NCI-H1105 (cell line): ENCODE results near the gene CASP14.
"Not testable (repeated sequence)": the region's sequence is repeated elsewhere in the genome, so short reads cannot be mapped to it uniquely, and the experiment has no call there.

Experiments used
- DNase-seq: peaks from one replicate; lab custom pipeline; 2025; lab: John Stamatoyannopoulos, UW

CASP14 gene, protein sequence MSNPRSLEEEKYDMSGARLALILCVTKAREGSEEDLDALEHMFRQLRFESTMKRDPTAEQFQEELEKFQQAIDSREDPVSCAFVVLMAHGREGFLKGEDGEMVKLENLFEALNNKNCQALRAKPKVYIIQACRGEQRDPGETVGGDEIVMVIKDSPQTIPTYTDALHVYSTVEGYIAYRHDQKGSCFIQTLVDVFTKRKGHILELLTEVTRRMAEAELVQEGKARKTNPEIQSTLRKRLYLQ

DNA sequence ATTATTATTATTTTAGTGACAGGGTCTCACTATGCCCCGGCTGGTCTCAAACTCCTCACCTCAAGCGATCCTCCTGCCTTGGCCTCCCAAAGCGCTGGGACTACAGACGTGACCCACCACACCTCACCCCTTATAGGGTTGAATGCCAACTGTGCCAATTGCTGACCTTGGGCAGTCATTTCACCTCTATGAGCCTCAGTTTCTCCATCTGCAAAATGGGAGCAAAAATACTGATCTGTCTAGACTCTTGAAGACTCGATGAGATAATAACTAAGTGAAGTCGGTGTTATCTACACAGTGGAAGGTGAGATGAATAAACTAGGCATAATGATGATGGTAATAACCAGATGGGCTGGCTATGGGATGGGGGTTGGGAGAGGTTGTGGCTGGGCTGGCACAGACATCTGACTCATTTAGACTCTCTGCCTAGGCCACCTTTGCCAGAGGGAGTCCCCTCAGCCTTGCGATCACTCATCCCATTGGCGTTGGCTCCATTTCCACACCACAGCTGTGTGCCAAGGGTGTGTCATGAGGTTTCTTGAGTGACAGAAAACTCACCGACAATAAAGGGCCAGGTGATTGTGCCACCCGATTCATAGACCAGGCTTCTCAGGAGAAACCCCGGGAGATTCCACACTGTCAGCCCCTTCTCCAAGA, at the start of gene CASP14:
Gene CASP14 (plus strand): TSS at position 596 of the 657 bp plus-strand sequence. CDS start 2,772 bp downstream, outside the sequence.
- DNase-seq = no peak

DNA sequence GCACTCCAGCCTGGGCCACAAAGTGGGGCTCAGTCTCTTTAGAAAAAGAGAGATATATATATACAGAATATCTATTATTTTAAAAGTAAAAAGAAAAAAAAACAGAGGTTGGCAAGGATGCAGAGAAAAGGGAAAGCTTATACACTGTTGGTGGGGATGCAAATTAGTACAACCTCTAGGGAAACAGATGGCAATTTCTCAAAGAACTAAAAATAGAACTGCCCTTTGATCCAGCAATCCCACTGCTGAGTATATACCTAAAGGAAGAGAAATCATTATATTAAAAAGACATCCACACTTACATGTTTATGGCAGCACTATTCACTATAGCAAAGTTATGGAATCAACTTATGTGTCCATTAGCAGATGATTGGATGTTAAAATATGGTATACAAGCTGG, 41.0 kb upstream of the CASP14 start:
- no peak for DNase-seq

GRCh38 chr19:15010501-15011300, 38.6 kb upstream of the CASP14 start:
- no peak for DNase-seq

DNA sequence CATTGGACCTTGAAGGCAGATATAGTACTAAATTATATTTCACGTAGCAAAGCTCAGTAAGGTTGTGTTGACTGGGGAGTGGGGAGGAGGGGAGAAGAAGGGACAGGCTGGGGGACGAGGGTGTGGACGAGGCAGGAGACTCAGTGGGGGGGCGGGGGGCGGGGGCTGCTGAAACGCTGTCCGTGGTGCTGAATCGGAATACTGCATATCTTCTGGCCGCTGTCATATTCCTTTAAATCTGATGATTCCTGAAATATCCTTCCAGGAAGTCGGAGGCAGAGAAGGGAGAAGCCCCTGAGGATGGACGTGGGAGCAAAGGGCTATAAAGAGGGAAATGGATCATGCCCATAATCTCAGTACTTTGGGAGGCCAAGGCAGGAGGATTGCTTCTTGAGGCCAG, 34.7 kb upstream of the CASP14 start:
- no peak for DNase-seq

DNA sequence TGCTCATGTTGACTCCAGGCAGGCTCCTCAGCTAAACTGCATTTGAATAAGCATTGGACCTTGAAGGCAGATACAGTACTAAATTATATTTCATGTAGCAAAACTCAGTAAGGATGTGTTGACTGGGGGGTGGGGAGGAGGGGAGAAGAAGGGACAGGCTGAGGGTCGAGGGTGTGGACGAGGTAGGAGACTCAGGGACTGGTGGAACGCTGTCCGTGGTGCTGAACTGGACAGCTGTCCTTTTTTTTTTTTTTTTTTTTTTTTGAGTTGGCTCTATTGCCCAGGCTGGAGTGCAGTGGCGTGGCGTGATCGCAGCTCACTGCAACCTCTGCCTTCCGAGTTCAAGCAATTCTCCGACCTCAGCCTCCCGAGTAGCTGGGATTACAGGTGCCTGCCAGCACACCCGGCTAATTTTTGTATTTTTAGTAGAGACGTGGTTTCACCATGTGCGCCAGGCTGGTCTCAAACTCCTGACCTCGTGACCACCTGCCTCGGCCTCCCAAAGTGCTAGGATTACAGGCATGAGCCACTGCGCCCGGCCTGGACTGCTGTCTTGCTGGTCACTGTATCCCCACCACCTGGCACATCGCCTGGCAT, 33.2 kb upstream of the CASP14 start:
- no peak for DNase-seq

- not testable (repeated sequence) for DNase-seq
Observed at GRCh38 chr19:15018836-15019235, 30.4 kb upstream of the CASP14 start.

DNA sequence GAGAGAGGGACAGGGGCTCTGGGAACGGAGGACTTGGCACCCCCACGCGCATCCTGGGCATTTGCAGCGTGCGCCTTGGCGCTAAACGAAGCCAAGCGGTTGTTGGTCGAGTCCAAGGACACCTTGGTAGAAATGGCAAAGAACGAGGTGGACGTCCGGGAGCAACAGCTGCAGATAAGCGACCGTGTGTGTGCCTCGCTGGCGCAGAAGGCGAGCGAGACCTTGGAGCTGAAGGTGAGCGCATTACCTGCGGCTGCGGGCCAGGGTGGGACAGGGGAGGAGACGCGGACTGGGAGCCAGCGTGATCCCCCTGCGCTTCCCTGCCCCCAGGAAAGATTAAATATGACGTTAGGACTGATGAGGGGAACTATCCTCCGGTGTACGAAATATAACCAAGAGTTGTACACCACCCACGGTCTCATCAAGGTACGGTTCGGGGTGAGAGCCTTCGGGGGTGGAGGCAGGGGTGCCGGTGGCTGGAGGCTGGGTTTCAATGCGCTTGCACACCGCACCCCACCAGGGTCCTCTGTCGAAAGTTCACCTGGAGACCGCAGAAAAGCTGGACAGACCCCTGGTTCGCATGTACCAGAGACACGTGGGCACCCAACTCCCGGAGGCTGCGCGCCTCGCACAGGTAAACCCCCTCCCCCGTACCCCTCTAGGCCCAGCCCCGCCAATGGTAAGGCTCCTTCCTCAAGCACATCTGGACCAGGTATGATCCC, 27.8 kb upstream of the CASP14 start:
- no peak for DNase-seq

GRCh38 chr19:15022752-15023151, 26.5 kb upstream of the CASP14 start:
- no peak for DNase-seq

DNA sequence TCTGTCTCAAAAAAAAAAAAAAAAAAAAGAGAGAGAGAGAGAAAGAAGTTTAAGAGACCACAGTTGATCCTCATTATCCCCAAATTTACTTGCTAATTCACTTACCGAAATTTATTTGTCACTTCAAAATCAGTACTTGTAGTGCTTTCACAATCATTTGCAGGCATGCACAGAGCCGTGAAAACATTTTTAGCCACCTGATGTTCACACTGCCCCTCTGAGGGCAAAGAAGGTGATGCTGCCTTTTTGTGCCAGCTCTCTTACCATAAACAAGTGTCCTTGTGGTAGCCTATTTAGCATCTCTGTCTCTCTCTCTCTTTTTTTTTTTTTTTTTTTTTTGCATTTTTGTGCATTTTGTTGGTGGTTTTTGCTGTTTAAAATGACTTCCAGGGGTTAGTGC, 24.1 kb upstream of the CASP14 start:
- no peak for DNase-seq

GRCh38 chr19:15028490-15028889, 20.8 kb upstream of the CASP14 start:
- no peak for DNase-seq

- no peak for DNase-seq
Observed at GRCh38 chr19:15031675-15032074, 17.6 kb upstream of the CASP14 start.

GRCh38 chr19:15035795-15036311, 13.4 kb upstream of the CASP14 start:
- no peak for DNase-seq

- DNase-seq = no peak
Observed at GRCh38 chr19:15037586-15037985, 11.7 kb upstream of the CASP14 start.

- no peak for DNase-seq
Observed at GRCh38 chr19:15038294-15038693, 11.0 kb upstream of the CASP14 start.

DNA sequence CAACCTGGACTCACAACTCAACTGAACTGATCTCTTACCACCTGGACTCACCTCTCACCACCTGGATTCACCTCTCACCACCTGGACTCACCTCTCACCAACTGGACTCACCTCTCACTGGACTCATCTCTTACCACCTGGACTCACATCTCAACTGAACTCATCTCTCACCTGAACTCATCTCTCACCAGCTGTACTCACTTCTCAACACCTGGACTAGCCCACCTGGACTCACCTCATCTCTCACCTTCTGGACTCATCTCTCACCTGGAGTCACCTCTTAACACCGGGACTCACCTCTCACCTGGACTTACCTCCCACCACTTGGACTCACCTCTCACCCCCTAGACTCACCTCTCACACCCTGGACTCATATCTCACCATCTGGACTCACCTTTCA, 7.3 kb upstream of the CASP14 start:
- DNase-seq = no peak

GRCh38 chr19:15042826-15043225, 6.5 kb upstream of the CASP14 start:
- DNase-seq = no peak

DNA sequence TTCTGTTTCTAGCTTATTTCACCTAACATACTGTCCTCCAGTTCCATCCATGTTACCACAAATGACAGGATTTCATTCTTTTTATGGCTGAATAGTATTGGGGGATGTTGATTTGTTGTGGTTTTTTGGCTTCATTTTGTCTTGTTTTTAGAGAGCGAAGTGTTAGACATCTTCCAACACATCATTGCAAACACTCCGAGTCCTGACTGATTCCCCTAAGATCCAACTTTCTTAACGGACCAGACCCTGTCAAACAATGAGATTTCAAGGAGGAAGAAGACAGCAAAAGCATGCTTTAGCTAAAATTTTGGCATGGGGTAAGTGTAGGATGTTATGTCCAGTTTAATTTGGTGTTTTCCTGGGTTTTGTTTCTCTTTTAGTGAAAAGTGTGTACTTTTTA, 3.8 kb upstream of the CASP14 start:
- no peak for DNase-seq

GRCh38 chr19:15047680-15048079, 1.6 kb upstream of the CASP14 start:
- no peak for DNase-seq

- no peak for DNase-seq
Observed at GRCh38 chr19:15048128-15048527, 1.2 kb upstream of the CASP14 start.

- no peak for DNase-seq
Observed at GRCh38 chr19:15050639-15051038, 1.4 kb downstream of the CASP14 start.

DNA sequence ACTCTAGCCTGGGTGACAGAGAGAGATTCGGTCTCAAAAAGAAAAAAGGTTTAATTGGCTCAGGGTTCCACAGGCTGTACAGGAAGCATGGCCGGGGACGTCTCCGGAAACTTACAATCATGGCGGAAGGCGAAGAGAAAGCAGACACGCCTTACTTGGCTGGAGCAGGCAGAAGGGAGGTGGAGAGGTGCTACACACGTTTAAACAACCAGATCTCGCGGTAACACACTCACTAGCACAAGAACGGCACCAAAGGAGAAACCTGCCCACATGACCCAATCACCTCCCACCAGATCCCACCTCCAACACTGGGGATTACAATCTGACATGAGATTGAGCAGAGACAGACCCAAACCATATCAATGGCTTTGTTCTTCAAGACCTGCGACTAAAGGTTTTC, 12.8 kb downstream of the CASP14 start:
- no peak for DNase-seq

GRCh38 chr19:15070386-15070785, 21.1 kb downstream of the CASP14 start:
- DNase-seq = not testable (repeated sequence)
